Measurements from ENCODE around the gene PBRM1.

- no peak for TF ChIP-seq CTCF (IDR thresholded peaks at IDR 0.05)
- TF ChIP-seq EZH2 (IDR thresholded peaks at IDR 0.05; ENCODE audit: borderline replicate concordance, insufficient read depth, low read depth, low read length, poor library complexity, severe bottlenecking): no peak
Measured at GRCh38 chr3:52524258-52524751, 161.4 kb downstream of the PBRM1 start.
